DMS79 treated with DMSO at 0.1 percent for 48 hours (cell line): ENCODE results near the gene WDR48.

ENCODE experiments used
- DNase-seq: peaks from one replicate; lab custom pipeline; 2025; lab: John Stamatoyannopoulos, UW

The WDR48 gene

DNA sequence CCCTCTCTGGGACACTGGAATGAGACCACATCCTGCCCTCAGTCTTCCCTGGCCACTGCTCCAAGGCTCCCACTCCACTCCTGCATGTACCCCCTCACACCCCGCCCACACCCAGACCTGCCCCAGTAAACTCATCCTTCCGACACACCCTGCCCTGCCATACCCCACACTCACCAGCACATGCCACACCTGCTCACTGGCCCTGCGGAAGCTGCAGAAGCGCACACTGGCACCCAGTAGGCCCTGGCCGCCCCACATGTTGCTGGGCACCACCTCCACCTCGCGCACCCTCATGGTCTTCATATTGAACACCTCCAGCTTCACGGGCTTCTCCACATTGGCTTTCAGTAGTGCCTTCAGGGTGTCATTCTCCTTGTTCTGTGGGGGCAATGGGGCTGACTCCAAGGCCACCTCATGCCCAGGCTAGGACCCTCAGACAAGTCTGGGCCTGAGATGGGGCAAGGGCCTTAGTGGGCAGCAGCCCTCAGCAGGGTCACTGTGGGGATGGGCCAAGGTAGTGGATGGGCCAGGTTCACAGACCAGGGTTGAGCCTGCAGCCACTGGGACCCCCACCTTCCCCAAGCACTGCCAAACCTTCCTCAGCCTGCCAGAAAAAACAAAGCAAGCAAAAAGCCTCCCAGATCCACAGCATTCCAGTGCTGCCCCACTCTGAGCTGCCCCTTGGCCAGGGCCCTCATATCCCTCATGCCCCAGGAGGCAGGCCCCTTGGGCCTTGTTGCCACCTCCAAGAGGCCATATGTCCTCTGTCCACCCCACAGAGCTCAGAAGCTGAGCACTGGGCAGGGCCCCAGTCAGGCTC, 50.9 kb downstream of the WDR48 start:
- DNase-seq, result no peak

DNA sequence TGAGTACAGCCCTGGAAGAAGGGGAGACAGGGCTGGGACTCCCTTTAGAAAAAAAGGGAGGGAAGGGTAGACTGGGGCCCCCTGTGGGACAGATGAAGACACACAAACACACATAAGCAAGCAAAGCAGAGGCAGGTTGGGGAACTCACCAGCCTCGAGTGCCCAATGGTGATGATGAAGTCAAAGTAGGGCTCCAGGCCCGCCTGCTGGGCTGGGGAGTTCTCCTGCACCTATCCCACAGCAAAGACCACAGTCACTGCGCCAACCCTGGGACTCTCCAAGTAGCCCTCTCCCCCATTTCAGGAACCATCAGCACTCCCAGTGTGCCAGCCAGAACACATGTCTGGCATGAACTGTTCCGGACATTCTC, 51.5 kb downstream of the WDR48 start:
- DNase-seq, result no peak

DNA sequence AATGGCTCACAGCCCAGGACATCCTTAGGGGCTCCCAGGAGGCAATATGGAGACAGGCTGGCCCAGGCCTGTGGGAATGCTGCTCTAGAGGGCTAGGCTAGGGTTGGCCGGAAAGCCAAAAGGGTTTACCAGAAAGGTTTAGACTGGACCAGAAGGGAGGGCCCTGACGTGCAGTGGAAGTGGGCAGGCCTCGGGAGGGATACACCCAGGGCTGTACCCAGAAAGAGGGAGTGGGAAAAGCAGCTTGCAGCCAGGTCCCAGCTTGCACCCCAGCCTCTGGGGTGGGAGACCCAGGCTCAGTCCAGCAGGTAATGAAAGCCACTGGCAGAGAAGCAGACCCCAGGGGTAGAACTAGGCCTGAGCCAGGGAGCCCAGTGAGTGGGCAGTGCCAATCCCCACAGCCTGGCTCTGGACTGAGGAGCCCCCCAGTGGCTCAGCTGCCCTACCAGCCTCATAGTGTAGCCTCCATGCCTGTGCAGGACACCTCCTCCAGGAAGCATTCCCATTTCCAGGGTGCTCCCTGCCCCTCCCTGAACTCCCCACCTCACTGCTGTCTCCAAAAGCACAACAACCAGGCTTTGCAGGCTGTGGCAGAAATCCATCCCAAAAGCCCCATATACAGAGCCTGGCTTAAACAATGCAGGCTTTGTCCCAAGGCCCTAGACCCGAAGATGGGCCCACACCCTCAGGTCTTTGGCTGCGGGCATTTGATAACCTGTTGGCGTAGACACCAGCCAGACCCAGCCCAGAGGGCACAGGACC, 52.2 kb downstream of the WDR48 start:
- DNase-seq, result no peak

GRCh38 chr3:39104961-39105686, 53.3 kb downstream of the WDR48 start:
- DNase-seq, result peak; percentile 8

- DNase-seq, result no peak
Observed at GRCh38 chr3:39105687-39106063, 53.9 kb downstream of the WDR48 start.

- DNase-seq, result no peak
Observed at GRCh38 chr3:39106281-39106811, 54.5 kb downstream of the WDR48 start.

- no peak for DNase-seq
Observed at GRCh38 chr3:39106851-39107387, 55.1 kb downstream of the WDR48 start.

GRCh38 chr3:39107388-39108199, 55.8 kb downstream of the WDR48 start, which contains the start of the genes GORASP1 and TTC21A:
Gene GORASP1, minus strand, starts transcription at chr3:39107627. Its CDS starts 86 bp downstream, at chr3:39107541.
Gene TTC21A, plus strand, starts transcription at chr3:39107680. Its CDS starts 158 bp downstream, at chr3:39107838.
- DNase-seq, result peak; percentile 34

DNA sequence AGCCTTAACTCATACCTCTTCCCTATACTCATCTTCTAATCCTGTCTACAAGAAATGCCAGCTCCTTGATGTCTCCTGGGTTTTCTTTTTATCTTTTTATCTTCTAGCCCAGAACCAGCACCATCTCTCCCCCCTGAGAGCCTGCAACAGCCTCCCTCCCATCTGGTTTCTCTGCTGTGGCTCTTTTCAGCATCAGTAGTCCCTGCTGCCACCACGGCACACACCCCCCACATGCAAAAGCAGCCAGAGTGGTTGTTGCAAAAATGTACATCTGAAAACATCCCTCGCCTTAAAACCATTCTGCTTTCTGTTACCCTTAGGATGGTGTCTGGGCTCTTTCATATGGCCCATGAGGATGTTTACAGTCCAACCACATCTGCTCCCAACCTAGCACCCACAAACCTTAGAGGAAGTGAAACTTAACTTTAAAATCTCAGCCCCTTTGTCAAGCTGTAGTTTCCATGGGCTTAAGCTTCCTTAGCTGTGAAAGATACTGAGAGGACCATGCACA, 56.4 kb downstream of the WDR48 start:
- no peak for DNase-seq

- DNase-seq, result no peak
Observed at GRCh38 chr3:39109086-39109485, 57.3 kb downstream of the WDR48 start.

DNA sequence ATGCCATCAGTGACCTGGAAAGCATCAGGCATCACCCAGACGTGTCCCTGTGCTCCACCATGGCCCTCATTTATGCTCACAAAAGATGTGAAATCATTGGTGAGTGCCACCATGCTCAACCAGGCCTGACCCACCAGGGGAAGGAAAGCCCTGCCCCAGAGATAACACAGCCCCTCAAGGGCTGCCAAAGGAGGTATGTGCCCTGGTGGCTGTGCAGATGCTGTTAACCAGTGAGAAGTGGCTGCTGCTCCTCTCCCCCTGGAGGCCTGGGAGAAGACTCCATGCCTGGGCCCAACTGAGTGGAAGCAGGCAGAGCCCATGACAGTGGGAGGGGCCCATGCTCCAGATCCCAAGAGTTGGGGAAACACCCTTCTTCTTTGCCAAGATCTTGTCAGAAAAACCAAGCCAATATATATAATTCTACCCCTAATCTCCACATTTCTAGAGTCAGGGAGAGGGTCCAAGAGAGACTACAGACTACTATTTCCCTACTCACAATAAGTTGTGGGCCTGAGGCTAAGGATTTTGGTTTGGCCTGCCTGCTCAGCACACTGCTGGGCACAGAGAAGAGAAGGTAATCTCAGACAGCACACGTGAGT, 58.3 kb downstream of the WDR48 start:
- DNase-seq, result no peak

- DNase-seq, result no peak
Observed at GRCh38 chr3:39112113-39112512, 60.3 kb downstream of the WDR48 start.

GRCh38 chr3:39112535-39112934, 60.7 kb downstream of the WDR48 start:
- DNase-seq, result no peak

DNA sequence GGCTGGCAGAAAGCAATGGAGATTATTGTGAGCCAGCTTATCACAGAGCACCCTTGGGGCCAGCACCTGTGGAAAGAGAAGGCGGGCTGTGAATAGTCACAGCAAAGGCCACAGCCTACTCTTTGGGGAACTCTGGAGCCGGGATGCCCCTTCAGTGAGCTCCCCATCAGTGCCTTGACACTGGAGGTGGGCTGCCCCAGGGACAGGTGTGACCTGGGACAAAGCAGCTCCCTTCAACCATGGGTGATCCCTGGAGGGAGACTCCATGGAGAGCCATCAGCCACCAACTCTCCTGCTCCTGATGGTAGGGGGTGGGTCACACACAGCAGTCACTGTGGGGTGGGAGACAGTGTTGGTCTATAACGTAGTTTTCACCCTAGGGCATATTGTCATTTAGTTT, 61.5 kb downstream of the WDR48 start:
- DNase-seq, result no peak

GRCh38 chr3:39114456-39114855, 62.6 kb downstream of the WDR48 start:
- DNase-seq, result no peak

GRCh38 chr3:39115870-39116269, 64.1 kb downstream of the WDR48 start:
- no peak for DNase-seq

DNA sequence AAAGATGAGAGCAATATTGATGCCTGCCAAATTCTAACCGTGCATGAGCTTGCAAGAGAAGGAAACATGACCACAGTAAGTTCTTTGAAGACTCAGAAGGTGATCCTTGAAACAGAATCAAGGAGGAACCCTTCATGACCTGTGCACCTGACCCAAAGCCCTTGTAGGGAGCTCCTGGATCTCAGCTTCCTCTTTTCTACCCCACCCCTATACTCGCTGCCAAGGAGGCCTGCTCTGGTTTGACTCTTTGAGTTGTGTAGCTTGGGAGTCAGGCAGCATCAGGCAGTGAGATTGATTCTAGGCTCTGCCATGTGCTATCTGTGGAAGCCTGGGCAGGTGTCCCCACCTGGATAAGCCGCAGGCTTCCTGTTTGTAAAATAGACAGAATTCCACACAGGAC, 66.3 kb downstream of the WDR48 start:
- no peak for DNase-seq

DNA sequence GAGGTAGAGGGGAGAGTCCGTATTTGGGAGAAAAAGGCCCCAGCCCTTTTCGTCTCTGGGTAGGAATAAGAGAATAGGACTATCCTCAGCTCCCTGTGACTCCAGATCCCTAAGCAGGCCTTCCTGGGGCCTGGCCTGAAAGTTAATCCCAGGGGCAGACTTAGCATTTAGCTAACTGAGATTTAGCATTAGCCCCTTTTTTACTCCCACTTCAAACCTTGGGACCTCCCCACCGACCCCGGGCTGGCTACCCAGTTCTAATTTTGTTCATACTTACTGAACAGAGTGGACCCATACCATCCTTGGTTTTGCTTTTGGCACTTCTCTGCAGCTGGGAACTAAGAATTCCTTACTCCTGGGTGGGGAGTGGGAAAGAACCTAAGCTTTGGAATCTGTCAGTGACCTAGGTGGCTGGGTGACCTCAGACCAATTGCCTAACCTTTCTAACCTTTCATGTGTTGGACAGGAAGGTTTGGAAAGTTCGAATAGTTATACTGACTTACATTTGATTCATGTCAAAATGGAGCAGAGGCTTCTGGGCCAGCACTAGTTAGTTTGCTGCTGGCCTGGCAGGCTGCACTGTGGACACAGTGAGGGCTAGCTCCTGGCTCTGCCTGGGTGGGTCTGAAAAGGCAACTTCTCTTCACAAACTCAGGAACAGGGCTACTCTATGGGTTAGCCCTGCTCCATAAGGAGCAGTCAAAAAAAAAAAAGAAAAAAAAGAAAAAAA, 67.3 kb downstream of the WDR48 start:
- no peak for DNase-seq

DNA sequence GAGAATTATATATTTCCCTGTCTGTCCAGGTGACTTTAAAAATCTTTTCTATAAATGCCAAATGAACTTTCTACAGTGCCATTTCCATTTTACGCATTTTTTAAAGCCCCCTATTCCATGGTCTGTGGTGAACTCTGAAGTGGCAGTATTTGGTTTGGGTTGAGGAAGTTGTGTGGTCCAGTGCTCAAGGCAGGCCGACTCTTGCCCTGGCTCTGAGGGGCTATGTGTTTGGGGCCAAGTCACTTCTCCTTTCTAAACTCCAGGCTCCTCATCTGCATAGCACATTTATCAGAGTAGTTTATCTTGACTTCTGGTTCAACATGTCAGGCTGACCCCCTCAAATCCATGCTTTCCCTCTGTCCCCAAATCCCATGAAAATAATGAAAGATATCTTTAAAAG, 69.8 kb downstream of the WDR48 start:
- no peak for DNase-seq

GRCh38 chr3:39122813-39123212, 71.0 kb downstream of the WDR48 start:
- no peak for DNase-seq
